NB4 (cell line): ENCODE results near the gene ZMPSTE24.

Experiments used
- DNase-seq: peaks from one replicate; pipeline ENCODE4 v3.0.0; 2010; ENCODE audit warnings: low read depth
- H3K4me3 ChIP-seq: one replicate; pipeline ENCODE4 v1.5.1; 2011; ENCODE audit warnings: mild to moderate bottlenecking, low read depth, low read length, moderate library complexity
- CTCF ChIP-seq: IDR thresholded peaks from one replicate; pipeline ENCODE4 v1.5.1; 2012; ENCODE audit warnings: low read depth, low read length
- MAX ChIP-seq: IDR thresholded peaks from 2 replicates; pipeline ENCODE4 v1.6.1; 2011; ENCODE audit warnings: low read depth, low read length
- MYC ChIP-seq: IDR thresholded peaks from 2 replicates; pipeline ENCODE4 v1.6.1; 2011; ENCODE audit warnings: low read depth, low read length
- POLR2A ChIP-seq: IDR thresholded peaks from 2 replicates; pipeline ENCODE4 v1.6.1; 2011; ENCODE audit warnings: mild to moderate bottlenecking; ENCODE audit not compliant: insufficient read length; ENCODE audit errors: extremely low read depth

ZMPSTE24 gene

GRCh38 chr1:40301541-40302299 is 43.7 kb downstream of the ZMPSTE24 start:
- no peak overlapping the region for H3K4me3 ChIP-seq
- DNase-seq, result no peak
- TF ChIP-seq MYC (no peak), MAX (no peak), POLR2A (no peak), CTCF (no peak)

GRCh38 chr1:40302475-40302874 is 44.4 kb downstream of the ZMPSTE24 start:
- no peak overlapping the region for H3K4me3 ChIP-seq
- TF ChIP-seq MAX, result no peak
- TF ChIP-seq MYC, result no peak
- TF ChIP-seq POLR2A, result no peak
- DNase-seq, result no peak

GRCh38 chr1:40303051-40303771 is 45.2 kb downstream of the ZMPSTE24 start:
- DNase-seq, result no peak
- no peak overlapping the region for H3K4me3 ChIP-seq
- no peak for TF ChIP-seq POLR2A
- no peak for TF ChIP-seq MYC
- TF ChIP-seq MAX, result no peak
- TF ChIP-seq CTCF, result no peak

GRCh38 chr1:40303790-40304189 is 45.8 kb downstream of the ZMPSTE24 start:
- TF ChIP-seq MYC (no peak), POLR2A (no peak), MAX (no peak), CTCF (no peak)
- H3K4me3 ChIP-seq, result no peak overlapping the region
- no peak for DNase-seq

GRCh38 chr1:40305451-40305850 is 47.4 kb downstream of the ZMPSTE24 start:
- no peak for TF ChIP-seq MYC
- peak; percentile 7 for TF ChIP-seq CTCF
- no peak overlapping the region for H3K4me3 ChIP-seq
- DNase-seq, result peak; percentile 34

- no peak for DNase-seq
- no peak overlapping the region for H3K4me3 ChIP-seq
- TF ChIP-seq POLR2A (no peak), MYC (no peak), CTCF (no peak), MAX (no peak)
Observed at GRCh38 chr1:40305871-40306270, 47.8 kb downstream of the ZMPSTE24 start.
